Forelimb muscle (tissue), 1 donor: Measurements from ENCODE around the gene KCNJ14. TPM values are rescaled to one million over a fixed set of nuclear protein-coding genes. Genes with fewer than 3 reads are reported as not detected.

Source experiments
- DNase-seq: peaks from one replicate; pipeline ENCODE4 v3.0.0-alpha.2; 2013; ENCODE audit warnings: low read depth
- polyA plus RNA-seq: library from polyadenylated mRNA; unstranded; fragments of 120-200 nt; gene quantifications from one replicate; pipeline ENCODE4 v1.2.1, GENCODE V29; 2013; ENCODE audit not compliant: insufficient read length

The KCNJ14 gene
- polyA plus RNA-seq, 1 donor: 0.81 TPM

- no peak for DNase-seq
These were observed 52.6 kb downstream of the KCNJ14 start for GRCh38 chr19:48507911-48508439.

- no peak for DNase-seq
These were observed 53.5 kb downstream of the KCNJ14 start for GRCh38 chr19:48508729-48509411.

- DNase-seq: no peak
These were observed 54.3 kb downstream of the KCNJ14 start for GRCh38 chr19:48509467-48510194.

- no peak for DNase-seq
These were observed 55.3 kb downstream of the KCNJ14 start for GRCh38 chr19:48510421-48511268.

- no peak for DNase-seq
These were observed 56.0 kb downstream of the KCNJ14 start for GRCh38 chr19:48511321-48511731.

GRCh38 chr19:48511800-48512503 lies 56.6 kb downstream of the KCNJ14 start, which contains the start of gene LMTK3:
Gene LMTK3, minus strand, starts transcription at chr19:48511835. Its CDS starts 259 bp downstream, at chr19:48511576.
- no peak for DNase-seq

- no peak for DNase-seq
These were observed 57.3 kb downstream of the KCNJ14 start for GRCh38 chr19:48512504-48513288.

GRCh38 chr19:48513289-48514122 lies 58.1 kb downstream of the KCNJ14 start:
- DNase-seq: no peak

GRCh38 chr19:48514123-48514458 lies 58.7 kb downstream of the KCNJ14 start:
- DNase-seq: no peak

GRCh38 chr19:48516536-48516935 lies 61.2 kb downstream of the KCNJ14 start:
- no peak for DNase-seq

Other genes with a start within 250 kb of the KCNJ14 start
- gene CARD8, start 199.7 kb upstream of the KCNJ14 start, polyA plus RNA-seq: 36.1 TPM
- gene ZNF114, start 185.5 kb upstream of the KCNJ14 start, polyA plus RNA-seq: 1.9 TPM
- gene EMP3, start 130.0 kb upstream of the KCNJ14 start, polyA plus RNA-seq: 143 TPM
- 18.6 TPM for gene TMEM143, start 91.6 kb upstream of the KCNJ14 start, polyA plus RNA-seq
- not detected for gene SYNGR4, start 91.2 kb upstream of the KCNJ14 start, polyA plus RNA-seq
- 109 TPM for gene KDELR1, start 64.0 kb upstream of the KCNJ14 start, polyA plus RNA-seq
- 1.4 TPM for gene GRIN2D, start 61.9 kb upstream of the KCNJ14 start, polyA plus RNA-seq
- gene GRWD1, start 9.6 kb upstream of the KCNJ14 start, polyA plus RNA-seq: 23.2 TPM
- 45.7 TPM for gene CYTH2, start 13.8 kb downstream of the KCNJ14 start, polyA plus RNA-seq
- not detected for gene LMTK3, start 56.3 kb downstream of the KCNJ14 start, polyA plus RNA-seq
- gene SULT2B1, start 96.6 kb downstream of the KCNJ14 start, polyA plus RNA-seq: 0.10 TPM
- gene SPACA4, start 151.2 kb downstream of the KCNJ14 start, polyA plus RNA-seq: not detected
- not detected for gene FAM83E, start 159.5 kb downstream of the KCNJ14 start, polyA plus RNA-seq
- gene RPL18, start 163.6 kb downstream of the KCNJ14 start, polyA plus RNA-seq: 1,725 TPM
- gene SPHK2, start 163.9 kb downstream of the KCNJ14 start, polyA plus RNA-seq: 9.0 TPM
- 5.2 TPM for gene DBP, start 181.8 kb downstream of the KCNJ14 start, polyA plus RNA-seq
- gene CA11, start 190.6 kb downstream of the KCNJ14 start, polyA plus RNA-seq: 7.6 TPM
- gene NTN5, start 217.4 kb downstream of the KCNJ14 start, polyA plus RNA-seq: 2.9 TPM
- gene FUT2, start 240.4 kb downstream of the KCNJ14 start, polyA plus RNA-seq: 0.83 TPM